Stimulated activated effector memory CD8-positive, alpha-beta T cell treated with anti-CD3 and anti-CD28 coated beads, Interleukin-12 subunit alpha, Interleukin-12 subunit beta, amount 100 ng/mL, for 72 hours (primary cell): ENCODE data around the gene AAK1.

ENCODE experiments used
- ATAC-seq: fragments of 150-1000 bp; cut with Tn5 transposase; 2 replicates; pipeline ENCODE4 v1.10.0; 2021
- DNase-seq, 2 donors: peaks; one replicate each; pipeline ENCODE4 v3.0.0; 2021 to 2022; ENCODE audit warnings: low spot score in 2 of 2
- H3K27ac Mint-ChIP-seq: one replicate; pipeline ENCODE4 v1.8.0; 2022; ENCODE audit warnings: mild to moderate bottlenecking, mixed read lengths
- H3K36me3 Mint-ChIP-seq: one replicate; pipeline ENCODE4 v1.8.0; 2022; ENCODE audit warnings: mild to moderate bottlenecking, mixed read lengths
- H3K4me1 Mint-ChIP-seq: one replicate; pipeline ENCODE4 v1.8.0; 2022; ENCODE audit warnings: mixed read lengths
- H3K4me3 Mint-ChIP-seq: one replicate; pipeline ENCODE4 v1.8.0; 2022; ENCODE audit warnings: mild to moderate bottlenecking, mixed read lengths
- H3K9me3 Mint-ChIP-seq: one replicate; pipeline ENCODE4 v1.8.0; 2022; ENCODE audit warnings: mixed read lengths

Gene AAK1

DNA sequence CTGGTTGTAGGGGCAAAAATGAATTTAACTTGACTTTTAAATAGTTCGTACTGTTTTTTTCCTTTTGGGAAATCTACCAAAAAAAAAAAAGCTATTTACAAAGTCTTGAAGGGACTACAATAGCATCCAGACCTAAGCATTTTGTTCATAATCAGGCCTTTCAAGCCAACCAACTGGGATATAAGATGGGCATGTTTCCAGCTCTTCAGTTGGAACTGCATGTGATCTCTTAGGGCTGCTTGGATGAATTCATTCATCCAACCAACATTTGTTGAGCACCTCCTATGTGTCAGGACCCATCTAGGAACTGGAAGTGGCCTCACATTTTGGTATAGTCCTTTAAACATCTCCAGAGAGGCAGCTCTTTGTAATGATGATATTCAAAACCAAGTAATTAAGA is 98.6 kb downstream of the AAK1 start:
- DNase-seq, result no peak
- ATAC-seq, result no peak
- peaks cover 35% of the 10 kb centered on the region for H3K4me1 Mint-ChIP-seq
- H3K9me3 Mint-ChIP-seq, result no peaks in the 10 kb centered on the region
- H3K4me3 Mint-ChIP-seq, result no peak overlapping the region
- H3K27ac Mint-ChIP-seq, result no peak overlapping the region
- peaks cover 54% of the 10 kb centered on the region for H3K36me3 Mint-ChIP-seq

DNA sequence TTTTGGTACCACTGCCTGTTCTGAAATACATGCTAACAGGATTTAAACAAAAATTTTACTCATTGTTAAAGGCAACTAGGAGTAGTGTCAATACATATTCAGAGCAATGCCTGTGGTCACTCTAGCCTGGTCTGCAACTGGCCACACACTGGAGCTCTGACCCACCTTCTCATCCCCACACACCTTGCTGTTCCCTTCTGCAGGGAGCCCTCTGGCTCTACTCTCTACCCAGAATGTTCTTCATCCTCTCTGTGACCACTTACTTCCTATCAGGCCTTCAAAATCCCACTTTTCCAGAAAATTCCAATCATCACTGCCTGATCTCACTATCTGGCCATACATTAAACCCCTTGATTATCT is 104.0 kb downstream of the AAK1 start:
- ATAC-seq (no peak), DNase-seq (no peak)
- no peak overlapping the region for H3K4me3 Mint-ChIP-seq
- H3K36me3 Mint-ChIP-seq, result peaks cover 95% of the 10 kb centered on the region
- no peak overlapping the region for H3K27ac Mint-ChIP-seq
- H3K4me1 Mint-ChIP-seq, result peaks cover 37% of the 10 kb centered on the region
- no peaks in the 10 kb centered on the region for H3K9me3 Mint-ChIP-seq

DNA sequence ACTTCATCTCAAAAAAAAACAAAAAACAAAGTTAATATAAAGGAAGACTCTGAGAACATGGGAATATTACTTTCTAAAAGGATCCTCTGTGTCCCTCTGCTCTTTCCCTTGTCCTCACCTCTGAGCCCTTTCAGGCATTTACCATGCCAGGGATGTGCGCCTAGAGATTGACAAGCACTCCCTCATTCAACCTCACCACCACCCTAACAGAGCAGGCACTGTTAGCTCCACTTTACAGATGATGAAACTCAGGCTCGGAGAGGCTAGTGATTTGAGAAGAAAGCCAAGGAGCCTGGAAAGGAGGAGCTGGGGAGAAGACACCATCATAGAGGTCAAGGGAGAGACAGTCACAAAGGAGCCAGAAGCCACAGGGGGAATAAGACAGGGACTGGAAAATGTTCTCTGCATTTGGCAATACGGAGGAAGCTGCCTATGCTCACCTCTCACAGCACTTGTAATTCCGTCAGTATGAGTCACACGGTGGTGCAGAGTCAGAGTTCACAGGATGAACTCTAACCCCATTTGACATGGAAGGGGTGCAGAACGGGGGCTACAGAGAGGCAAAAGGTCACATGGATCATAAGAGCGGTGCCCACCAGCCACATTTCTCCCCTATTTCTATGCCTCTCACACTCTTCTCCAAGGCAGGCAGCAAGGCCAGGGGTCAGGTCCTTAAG is 104.5 kb downstream of the AAK1 start:
- Mint-ChIP-seq H3K4me1 (peaks cover 37% of the 10 kb centered on the region), H3K9me3 (no peaks in the 10 kb centered on the region), H3K4me3 (no peak overlapping the region), H3K27ac (peak overlapping the region; percentile 71), H3K36me3 (peaks cover 92% of the 10 kb centered on the region)
- ATAC-seq (no peak), DNase-seq (no peak)

DNA sequence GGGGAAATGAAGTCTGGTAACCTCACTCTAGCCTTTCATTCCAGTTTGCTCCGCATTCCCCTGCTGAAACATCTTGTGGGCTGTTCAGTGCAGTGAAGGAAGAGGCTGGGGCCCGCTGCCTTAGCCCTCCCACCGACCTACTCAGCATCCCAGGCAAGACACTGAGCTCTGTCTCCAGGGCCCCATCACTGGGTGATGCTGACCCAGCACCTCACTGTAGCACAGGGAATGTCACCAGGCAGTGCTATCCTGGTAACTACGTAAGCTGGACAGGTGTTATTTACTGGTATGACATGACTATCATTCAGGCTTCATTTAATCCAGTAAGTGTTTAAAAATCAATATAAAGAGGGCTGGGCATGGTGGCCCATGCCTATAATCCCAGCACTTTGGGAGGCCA is 105.3 kb downstream of the AAK1 start:
- Mint-ChIP-seq H3K4me1 (peaks cover 37% of the 10 kb centered on the region), H3K27ac (peak overlapping the region; percentile 71), H3K36me3 (peaks cover 90% of the 10 kb centered on the region), H3K4me3 (no peak overlapping the region), H3K9me3 (no peaks in the 10 kb centered on the region)
- ATAC-seq, result no peak
- no peak for DNase-seq

DNA sequence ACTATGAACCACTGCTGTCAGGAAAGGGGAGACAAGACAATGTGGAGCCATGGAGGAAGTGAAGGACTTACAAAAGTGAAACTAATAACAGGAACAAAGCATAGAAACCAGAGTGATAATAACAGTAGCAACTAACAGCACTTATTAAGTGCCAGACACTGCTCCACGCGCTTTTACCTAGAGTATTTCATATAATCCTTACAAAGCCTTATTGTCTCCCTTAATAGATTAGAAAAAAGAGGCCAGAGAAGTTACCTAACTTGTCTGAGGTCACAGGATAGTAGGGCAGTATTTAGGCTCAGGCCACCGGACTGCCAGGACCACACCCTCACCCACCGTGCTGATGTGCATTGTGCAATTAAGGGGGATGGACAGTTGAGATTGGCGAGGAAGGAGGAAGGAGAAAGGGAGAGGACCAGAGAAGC is 107.7 kb downstream of the AAK1 start:
- H3K36me3 Mint-ChIP-seq, result peaks cover 87% of the 10 kb centered on the region
- H3K27ac Mint-ChIP-seq, result peak overlapping the region; percentile 69

DNA sequence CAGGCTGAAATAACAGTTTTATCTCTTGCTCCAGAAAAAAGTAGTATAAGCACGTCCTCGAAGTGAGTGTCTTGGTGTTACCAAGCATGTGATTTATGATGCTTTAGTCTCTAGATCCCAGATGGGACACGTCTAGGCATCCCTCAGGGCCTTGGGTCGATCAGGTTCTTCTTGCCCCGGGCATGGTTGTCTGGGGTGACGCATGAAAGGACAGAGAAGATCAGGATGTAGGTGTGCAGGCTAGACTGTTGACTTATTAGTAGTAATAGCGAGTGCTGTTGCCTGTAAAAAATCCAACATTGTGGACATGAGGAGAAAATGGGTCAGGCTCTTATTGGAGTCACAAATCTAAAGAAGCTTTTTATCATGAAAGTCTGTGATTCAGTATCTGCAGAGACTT is 112.4 kb downstream of the AAK1 start:
- H3K36me3 Mint-ChIP-seq, result peaks cover 89% of the 10 kb centered on the region

More for the DNA sequence above, 107.7 kb downstream of the AAK1 start:
- no peak overlapping the region for H3K4me3 Mint-ChIP-seq
- DNase-seq, result no peak
- no peak for ATAC-seq
- H3K9me3 Mint-ChIP-seq, result no peaks in the 10 kb centered on the region
- peaks cover 37% of the 10 kb centered on the region for H3K4me1 Mint-ChIP-seq

DNA sequence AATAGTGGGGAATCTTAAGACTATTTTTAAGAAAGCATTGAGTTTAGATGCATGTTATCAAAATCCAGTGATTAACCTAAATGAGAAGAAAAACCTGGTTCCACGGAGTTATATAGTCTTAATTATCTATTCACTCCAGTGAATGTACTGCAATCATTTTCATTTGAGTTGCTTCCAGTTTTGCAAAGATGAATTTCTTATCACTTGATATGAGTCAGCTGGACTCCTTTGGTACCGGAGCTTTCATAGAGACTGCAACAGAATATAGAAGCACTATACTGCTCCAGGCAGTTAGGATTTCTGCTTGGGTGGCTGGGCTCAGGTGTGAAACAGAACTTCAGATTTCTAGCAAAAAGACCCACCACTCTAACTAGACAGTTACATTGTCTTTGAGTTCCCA is 114.1 kb downstream of the AAK1 start:
- ATAC-seq, result no peak
- H3K27ac Mint-ChIP-seq, result no peak overlapping the region

More for the DNA sequence above, 112.4 kb downstream of the AAK1 start:
- peaks cover 12% of the 10 kb centered on the region for H3K4me1 Mint-ChIP-seq
- H3K4me3 Mint-ChIP-seq, result no peak overlapping the region
- no peak for ATAC-seq
- H3K27ac Mint-ChIP-seq, result peak overlapping the region; percentile 53
- H3K9me3 Mint-ChIP-seq, result no peaks in the 10 kb centered on the region
- DNase-seq, result no peak

DNA sequence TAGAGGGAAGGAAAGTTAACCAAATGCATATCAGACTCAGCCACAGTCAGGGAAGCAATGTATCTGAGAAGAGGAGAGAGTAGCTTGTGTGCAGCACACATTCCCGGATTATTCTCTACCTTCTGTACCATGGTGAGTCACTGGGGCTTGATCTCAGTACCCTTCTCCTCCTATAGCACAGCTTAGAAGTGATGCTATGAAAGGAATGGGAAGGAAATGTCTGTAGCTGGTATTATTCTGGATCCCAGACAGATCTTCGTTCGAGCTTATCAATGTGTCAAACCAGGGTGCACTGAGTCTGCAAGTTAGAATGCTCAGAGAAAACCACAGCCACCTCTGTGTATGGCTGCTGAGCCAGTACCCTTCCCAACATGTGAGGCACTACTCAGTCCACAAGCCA is 118.3 kb downstream of the AAK1 start:
- H3K4me3 Mint-ChIP-seq, result no peak overlapping the region
- H3K9me3 Mint-ChIP-seq, result no peaks in the 10 kb centered on the region
- ATAC-seq (no peak), DNase-seq (no peak)
- peaks cover 6% of the 10 kb centered on the region for H3K4me1 Mint-ChIP-seq
- peaks cover 96% of the 10 kb centered on the region for H3K36me3 Mint-ChIP-seq
- H3K27ac Mint-ChIP-seq, result peak overlapping the region; percentile 52

More for the DNA sequence above, 114.1 kb downstream of the AAK1 start:
- Mint-ChIP-seq H3K9me3 (no peaks in the 10 kb centered on the region), H3K4me1 (no peaks in the 10 kb centered on the region), H3K36me3 (peaks cover 87% of the 10 kb centered on the region), H3K4me3 (no peak overlapping the region)
- no peak for DNase-seq

DNA sequence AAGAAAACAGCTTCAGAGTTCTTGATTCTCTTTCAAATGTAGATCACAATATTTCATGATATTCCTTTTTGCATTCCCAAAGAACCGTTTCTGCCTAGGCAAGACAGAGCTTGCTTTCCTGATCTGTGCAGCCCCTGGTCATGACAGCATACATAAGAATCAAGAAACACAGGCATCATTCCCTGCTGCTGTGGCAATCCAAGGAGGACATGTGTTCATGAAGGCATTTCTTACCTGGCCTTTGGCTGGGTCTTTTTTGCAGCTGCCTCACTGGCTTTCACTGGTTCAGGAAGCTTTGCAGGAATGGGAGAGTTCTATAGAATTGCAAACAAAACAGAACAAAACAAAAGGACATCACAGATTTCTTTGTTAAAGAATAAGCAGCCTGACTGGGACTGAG is 118.7 kb downstream of the AAK1 start:
- Mint-ChIP-seq H3K9me3 (no peaks in the 10 kb centered on the region), H3K4me3 (no peak overlapping the region), H3K36me3 (peaks cover 96% of the 10 kb centered on the region), H3K4me1 (peaks cover 6% of the 10 kb centered on the region), H3K27ac (peak overlapping the region; percentile 52)
- DNase-seq, result no peak
- ATAC-seq, result no peak

DNA sequence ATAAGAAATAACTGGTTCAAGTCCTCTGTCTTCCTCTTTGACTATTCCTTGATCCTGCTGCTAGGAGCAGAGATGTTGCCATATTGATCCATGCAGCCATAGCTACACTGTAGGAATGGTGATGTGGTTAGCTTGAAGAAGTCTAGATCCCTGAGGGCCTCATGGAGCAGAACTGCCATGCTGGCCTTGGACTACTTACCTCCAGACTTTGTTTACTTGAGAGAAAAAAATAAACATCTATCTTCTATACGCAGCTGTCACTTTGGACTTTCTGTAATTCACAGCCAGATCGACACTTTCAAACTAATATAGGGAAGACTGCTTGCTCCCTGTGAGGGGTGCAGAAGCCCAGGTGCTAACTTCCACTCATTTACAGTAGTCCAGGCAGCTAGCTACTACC is 121.8 kb downstream of the AAK1 start:
- H3K4me3 Mint-ChIP-seq, result no peak overlapping the region
- DNase-seq (no peak), ATAC-seq (no peak)
- no peaks in the 10 kb centered on the region for H3K9me3 Mint-ChIP-seq
- H3K36me3 Mint-ChIP-seq, result peaks cover 96% of the 10 kb centered on the region
- peaks cover 6% of the 10 kb centered on the region for H3K4me1 Mint-ChIP-seq
- H3K27ac Mint-ChIP-seq, result peak overlapping the region; percentile 74

DNA sequence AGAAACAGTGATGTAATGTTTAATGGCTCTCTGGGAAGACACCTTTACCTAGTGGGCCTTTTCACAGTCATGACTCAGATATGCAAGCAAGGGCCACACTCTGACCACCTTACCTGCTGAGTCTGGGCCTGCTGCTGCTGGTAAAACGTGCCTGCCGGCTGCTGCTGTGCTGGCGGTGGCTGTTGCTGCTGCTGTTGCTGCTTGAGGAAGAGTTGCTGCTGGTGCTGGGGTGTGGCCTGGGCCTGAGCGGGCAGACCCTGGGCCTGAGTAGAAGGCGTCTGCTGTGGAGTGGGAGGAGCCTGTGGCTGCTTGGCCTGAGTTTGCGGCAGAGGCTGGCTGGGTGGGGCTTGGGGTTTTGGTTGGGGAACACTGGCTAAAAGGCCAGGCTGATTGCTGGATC is 124.7 kb downstream of the AAK1 start:
- no peak for DNase-seq
- Mint-ChIP-seq H3K9me3 (no peaks in the 10 kb centered on the region), H3K36me3 (peaks cover 99% of the 10 kb centered on the region), H3K4me3 (no peak overlapping the region), H3K4me1 (peaks cover 6% of the 10 kb centered on the region), H3K27ac (peak overlapping the region; percentile 74)
- ATAC-seq, result peak; percentile 37

DNA sequence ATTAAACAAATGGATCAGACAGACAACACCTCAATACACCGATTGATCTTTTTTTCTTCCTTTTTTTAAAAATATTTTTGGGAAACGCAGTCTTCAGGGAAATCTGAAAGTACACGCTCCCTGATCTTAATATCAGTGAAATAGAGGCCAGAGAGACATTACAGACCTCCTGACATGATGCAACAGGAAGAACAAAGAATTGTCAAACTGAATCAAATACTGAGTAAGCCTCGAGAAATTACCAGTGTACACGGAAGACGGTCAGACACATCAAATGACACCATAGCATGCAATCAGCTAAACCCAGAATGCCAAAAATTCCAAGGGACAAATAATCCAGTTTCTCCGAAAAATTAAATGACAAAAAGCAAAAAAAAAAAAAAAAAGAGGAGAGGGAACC is 126.1 kb downstream of the AAK1 start:
- Mint-ChIP-seq H3K4me1 (peaks cover 6% of the 10 kb centered on the region), H3K4me3 (no peak overlapping the region), H3K9me3 (no peaks in the 10 kb centered on the region), H3K27ac (peak overlapping the region; percentile 63), H3K36me3 (peaks cover 100% of the 10 kb centered on the region)
- DNase-seq, result no peak
- ATAC-seq, result no peak

DNA sequence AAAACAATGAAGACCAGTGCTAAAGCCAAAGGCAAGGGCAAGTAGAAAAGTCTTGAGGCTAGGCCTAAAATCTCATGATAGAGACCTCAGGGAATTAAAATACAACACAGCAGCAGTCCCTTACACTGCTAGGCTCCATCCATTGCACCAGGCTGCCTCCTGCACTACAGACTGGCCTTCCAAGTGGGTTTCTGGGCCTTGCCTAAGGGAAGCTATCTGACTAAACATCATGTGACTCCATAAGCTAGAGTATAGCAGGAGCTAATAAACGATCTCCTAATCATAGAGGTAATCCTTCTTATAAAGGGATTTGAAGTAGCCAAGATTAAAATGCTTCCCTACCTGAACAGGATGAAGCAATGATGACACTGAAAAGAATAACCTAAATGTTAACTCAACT is 128.7 kb downstream of the AAK1 start:
- DNase-seq (no peak), ATAC-seq (no peak)
- Mint-ChIP-seq H3K36me3 (peaks cover 100% of the 10 kb centered on the region), H3K4me1 (no peaks in the 10 kb centered on the region), H3K9me3 (no peaks in the 10 kb centered on the region), H3K27ac (peak overlapping the region; percentile 79), H3K4me3 (no peak overlapping the region)

DNA sequence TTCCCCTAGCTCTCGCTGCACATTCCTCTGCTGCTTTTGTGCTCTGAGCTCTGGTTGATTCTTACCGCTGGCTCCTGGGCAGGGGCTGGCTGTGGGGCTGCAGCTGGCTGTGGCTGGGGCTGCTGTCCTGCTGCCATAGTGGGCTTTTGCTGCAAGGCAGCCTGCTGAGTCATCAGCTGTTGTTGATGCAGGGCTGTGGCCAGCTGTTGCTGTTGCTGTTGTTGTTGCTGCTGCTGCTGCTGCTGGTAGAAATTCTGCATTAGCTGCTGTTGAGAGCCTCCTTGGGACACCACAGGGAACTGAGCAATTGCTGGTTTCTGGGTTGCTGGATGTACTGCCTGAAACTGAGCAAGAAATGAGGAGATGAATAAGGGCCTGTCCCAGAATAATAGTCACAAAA is 129.1 kb downstream of the AAK1 start:
- ATAC-seq (no peak), DNase-seq (no peak)
- Mint-ChIP-seq H3K4me3 (no peak overlapping the region), H3K4me1 (peaks cover under 1% of the 10 kb centered on the region), H3K36me3 (peaks cover 100% of the 10 kb centered on the region), H3K9me3 (no peaks in the 10 kb centered on the region), H3K27ac (peak overlapping the region; percentile 79)

DNA sequence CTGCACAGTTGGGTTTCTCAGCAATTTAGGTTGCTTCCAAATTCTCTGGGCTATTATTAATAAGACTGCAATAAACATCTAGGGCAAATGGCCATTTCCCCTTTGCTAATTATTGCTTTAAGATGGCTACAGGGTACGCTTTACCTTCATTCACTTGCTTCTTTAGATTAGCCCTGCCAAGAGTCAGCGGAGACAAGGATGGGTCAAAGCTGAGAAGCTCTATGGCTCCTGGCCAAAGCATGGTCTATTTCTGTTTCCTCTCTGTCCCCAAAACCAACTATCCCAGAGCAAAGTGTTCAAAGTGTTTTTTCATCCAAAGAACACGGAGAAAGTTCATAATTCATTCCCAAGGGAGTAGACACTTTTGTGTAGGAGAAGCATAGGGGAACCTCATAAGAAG is 131.1 kb downstream of the AAK1 start:
- DNase-seq (no peak), ATAC-seq (no peak)
- H3K27ac Mint-ChIP-seq, result peak overlapping the region; percentile 79
- H3K4me1 Mint-ChIP-seq, result peaks cover 20% of the 10 kb centered on the region
- peaks cover 100% of the 10 kb centered on the region for H3K36me3 Mint-ChIP-seq
- H3K4me3 Mint-ChIP-seq, result no peak overlapping the region
- no peaks in the 10 kb centered on the region for H3K9me3 Mint-ChIP-seq

DNA sequence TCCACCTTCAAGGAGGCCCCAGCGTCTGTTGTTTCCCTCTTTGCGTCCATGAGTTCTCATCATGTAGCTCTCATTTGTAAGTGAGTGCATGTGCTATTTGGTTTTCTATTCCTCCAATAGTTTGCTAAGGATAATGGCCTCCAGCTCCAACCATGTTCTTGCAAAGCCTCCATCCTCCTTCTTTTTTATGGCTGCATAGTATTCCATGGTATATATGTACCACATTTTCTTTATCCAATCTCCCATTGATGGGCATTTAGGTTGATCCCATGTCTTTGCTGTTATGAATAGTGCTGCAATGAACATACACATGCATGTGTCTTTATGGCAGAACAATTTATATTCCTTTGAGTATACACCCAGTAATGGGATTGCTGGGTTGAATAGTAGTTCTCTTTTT is 133.3 kb downstream of the AAK1 start:
- H3K4me1 Mint-ChIP-seq, result peaks cover 27% of the 10 kb centered on the region
- no peak overlapping the region for H3K27ac Mint-ChIP-seq
- DNase-seq, result no peak
- no peak overlapping the region for H3K4me3 Mint-ChIP-seq
- H3K9me3 Mint-ChIP-seq, result no peaks in the 10 kb centered on the region
- H3K36me3 Mint-ChIP-seq, result peaks cover 100% of the 10 kb centered on the region
- ATAC-seq, result no peak

DNA sequence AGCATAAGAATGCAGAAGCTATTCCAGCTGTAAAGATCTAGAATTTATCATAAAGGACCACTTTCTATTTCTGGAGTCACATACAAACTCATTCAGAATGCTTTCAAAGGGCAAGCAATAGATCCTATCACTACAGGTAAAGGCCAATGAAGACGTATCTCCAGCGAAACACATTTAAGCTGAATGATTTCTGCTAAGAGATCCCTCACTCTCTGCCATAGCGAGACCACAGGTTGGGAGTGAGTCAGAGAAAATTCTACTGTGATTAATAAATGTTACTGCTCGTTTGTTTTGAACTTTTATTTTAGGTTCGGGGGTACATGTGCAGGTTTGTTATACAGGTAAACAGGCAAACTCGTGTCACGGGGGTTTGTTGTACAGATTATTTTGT is 133.8 kb downstream of the AAK1 start:
- Mint-ChIP-seq H3K9me3 (no peaks in the 10 kb centered on the region), H3K27ac (no peak overlapping the region), H3K36me3 (peaks cover 100% of the 10 kb centered on the region), H3K4me1 (peaks cover 27% of the 10 kb centered on the region), H3K4me3 (no peak overlapping the region)
- ATAC-seq (no peak), DNase-seq (no peak)
